ENCODE data around the gene CSTPP1.

- TF ChIP-seq, protein P1, sequence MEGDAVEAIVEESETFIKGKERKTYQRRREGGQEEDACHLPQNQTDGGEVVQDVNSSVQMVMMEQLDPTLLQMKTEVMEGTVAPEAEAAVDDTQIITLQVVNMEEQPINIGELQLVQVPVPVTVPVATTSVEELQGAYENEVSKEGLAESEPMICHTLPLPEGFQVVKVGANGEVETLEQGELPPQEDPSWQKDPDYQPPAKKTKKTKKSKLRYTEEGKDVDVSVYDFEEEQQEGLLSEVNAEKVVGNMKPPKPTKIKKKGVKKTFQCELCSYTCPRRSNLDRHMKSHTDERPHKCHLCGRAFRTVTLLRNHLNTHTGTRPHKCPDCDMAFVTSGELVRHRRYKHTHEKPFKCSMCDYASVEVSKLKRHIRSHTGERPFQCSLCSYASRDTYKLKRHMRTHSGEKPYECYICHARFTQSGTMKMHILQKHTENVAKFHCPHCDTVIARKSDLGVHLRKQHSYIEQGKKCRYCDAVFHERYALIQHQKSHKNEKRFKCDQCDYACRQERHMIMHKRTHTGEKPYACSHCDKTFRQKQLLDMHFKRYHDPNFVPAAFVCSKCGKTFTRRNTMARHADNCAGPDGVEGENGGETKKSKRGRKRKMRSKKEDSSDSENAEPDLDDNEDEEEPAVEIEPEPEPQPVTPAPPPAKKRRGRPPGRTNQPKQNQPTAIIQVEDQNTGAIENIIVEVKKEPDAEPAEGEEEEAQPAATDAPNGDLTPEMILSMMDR (optimal IDR thresholded peaks at IDR 0.05 in 1 of 3, IDR thresholded peaks at IDR 0.05 in 1 of 3, conservative IDR thresholded peaks at IDR 0.05 in 1 of 3; ENCODE audit: extremely low read depth in 1 of 3, insufficient read depth in 2 of 3, low read length in 3 of 3): no peak
- TF ChIP-seq EZH2 (IDR thresholded peaks at IDR 0.05; ENCODE audit: low read length): no peak
Measured at GRCh38 chr11:47183031-47183856, 246.7 kb downstream of the CSTPP1 start.
